T-cell (primary cell): ENCODE results near the gene MCCD1. TPM values are rescaled to one million over a fixed set of nuclear protein-coding genes. Genes with fewer than 3 reads are reported as not detected.

Source experiments
- ATAC-seq, 4 experiments: fragments of 200-7000 bp in 3 of 4; fragments of 150-1000 bp in 1 of 4; cut with Tn5 transposase; replicated peaks in 1 of 4; 1 replicate in 3 of 4; 2 replicates in 1 of 4; pipeline ENCODE4 v1.10.0; 2021; ENCODE audit warnings: moderate library complexity in 3 of 4, mild to moderate bottlenecking in 2 of 4, moderate number of reproducible peaks in 1 of 4
- CTCF ChIA-PET, 2 donors: fragments of 300-600 bp; sonication (Branson Sonifier 250); formaldehyde crosslinking; loops; one replicate each; lab custom pipeline; 2022; ENCODE audit warnings: antibody characterized with exemption in 2 of 2; lab: Charles Lee
- POLR2A ChIA-PET, 2 donors: fragments of 300-600 bp; sonication (Branson Sonifier 250); formaldehyde crosslinking; loops; one replicate each; lab custom pipeline; 2022; ENCODE audit warnings: antibody characterized with exemption in 2 of 2; lab: Charles Lee
- DNase-seq, 35 experiments: peaks; one replicate each; pipeline versions ENCODE4 v3.0.0 to v3.0.0-alpha.2; 2013 to 2023
- H3K27ac ChIP-seq: one replicate; pipeline ENCODE4 v1.5.1; 2013; ENCODE audit warnings: low read length
- H3K27me3 ChIP-seq, 2 experiments: replicated peaks in 1 of 2; 1 replicate in 1 of 2; 2 replicates in 1 of 2; pipeline versions ENCODE4 v1.6.1 to v1.7.0; 2013; ENCODE audit warnings: low read length in 1 of 2, mixed read lengths in 1 of 2; ENCODE audit not compliant: control insufficient read depth in 2 of 2, insufficient read depth in 2 of 2; ENCODE audit errors: extremely low read depth in 1 of 2
- H3K36me3 ChIP-seq, 2 donors: 1 replicate in 1 of 2; 2 replicates in 1 of 2; pipeline versions ENCODE4 v1.6.1 to v1.7.0; 2013; ENCODE audit warnings: low read length in 1 of 2; ENCODE audit not compliant: control insufficient read depth in 2 of 2, insufficient read depth in 1 of 2; ENCODE audit errors: extremely low read depth in 1 of 2
- H3K4me1 ChIP-seq, 2 experiments: 1 replicate in 1 of 2; 2 replicates in 1 of 2; pipeline versions ENCODE4 v1.6.1 to v1.7.0; 2013; ENCODE audit warnings: low read length in 2 of 2, mixed read lengths in 1 of 2; ENCODE audit not compliant: insufficient read depth in 2 of 2, control insufficient read depth in 1 of 2; ENCODE audit errors: extremely low read depth in 1 of 2
- H3K4me3 ChIP-seq, 2 donors: 1 replicate in 1 of 2; 2 replicates in 1 of 2; pipeline versions ENCODE4 v1.5.1 to v1.7.0; 2013; ENCODE audit warnings: mild to moderate bottlenecking in 2 of 2, low read length in 1 of 2, moderate library complexity in 1 of 2; ENCODE audit not compliant: control insufficient read depth in 1 of 2; ENCODE audit errors: extremely low read depth in 1 of 2
- H3K9me3 ChIP-seq: 2 replicates; pipeline ENCODE4 v1.7.0; 2013
- H3K27ac Mint-ChIP-seq, 2 donors: one replicate each; pipeline ENCODE4 v1.8.0; 2020 to 2021; ENCODE audit warnings: mild to moderate bottlenecking in 2 of 2, mixed read lengths in 2 of 2
- H3K27me3 Mint-ChIP-seq, 2 donors: one replicate each; pipeline ENCODE4 v1.8.0; 2021 to 2022; ENCODE audit warnings: mixed read lengths in 2 of 2
- H3K36me3 Mint-ChIP-seq: one replicate; pipeline ENCODE4 v1.8.0; 2021; ENCODE audit warnings: mixed read lengths
- H3K4me1 Mint-ChIP-seq, 3 donors: one replicate each; pipeline ENCODE4 v1.8.0; 2020 to 2022; ENCODE audit warnings: mixed read lengths in 3 of 3, mild to moderate bottlenecking in 1 of 3
- H3K4me3 Mint-ChIP-seq, 3 donors: one replicate each; pipeline ENCODE4 v1.8.0; 2020 to 2022; ENCODE audit warnings: mild to moderate bottlenecking in 3 of 3, mixed read lengths in 3 of 3, moderate library complexity in 3 of 3
- H3K9me3 Mint-ChIP-seq, 3 donors: one replicate each; pipeline ENCODE4 v1.8.0; 2020 to 2022; ENCODE audit warnings: mixed read lengths in 3 of 3
- WGBS: methylation state at CpG from one replicate; pipeline ENCODE4 v1.1.5; 2013; ENCODE audit warnings: missing lambda C conversion rate; ENCODE audit not compliant: insufficient coverage; 5-methylcytosine and 5-hydroxymethylcytosine counted together
- total RNA-seq, 35 experiments: library from RNA in 6 of 35; stranded (reverse) in 6 of 35; fragments of 120-200 nt in 1 of 35; gene quantifications; one replicate each; pipeline versions ENCODE4 v1.2.1 to v1.2.4 and lab custom pipeline; 2013 to 2026

MCCD1 gene
- total RNA-seq, 5 donors from 2014 or later (not counting 1 experiment from before 2014, with no cell fraction given): not detected

DNA sequence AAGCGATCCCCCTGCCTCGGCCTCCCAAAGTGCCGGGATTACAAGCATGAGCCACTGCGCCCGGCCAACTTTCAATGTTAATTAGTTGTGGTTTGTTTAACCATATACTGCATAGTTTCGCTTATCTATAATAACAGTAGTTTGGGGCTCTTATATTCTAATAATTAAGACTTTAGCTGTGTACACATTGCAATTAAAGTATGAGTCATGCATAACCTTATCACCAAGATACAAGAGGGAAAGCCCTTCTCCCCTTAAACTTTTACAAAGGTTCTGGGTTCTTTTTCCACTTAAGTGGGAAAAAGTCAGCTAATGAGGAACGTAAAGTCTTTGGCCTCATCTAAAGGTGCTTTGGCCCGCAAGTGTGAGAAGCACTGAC, 3.2 kb upstream of the MCCD1 start:
- no peaks in the 10 kb centered on the region for H3K9me3 Mint-ChIP-seq
- H3K4me3 Mint-ChIP-seq: no peak overlapping the region
- POLR2A ChIA-PET: interaction anchor here in 1 of 2 donors (0.7 kb wide), 1 partner anchor 734 kb away, joined by 4 read pairs; no protein-coding TSS in a partner anchor
- no peaks in the 10 kb centered on the region for H3K4me1 ChIP-seq
- DNase-seq: no peak
- peaks cover 6 to 9% of the 10 kb centered on the region in 2 donors for H3K36me3 ChIP-seq
- no peak overlapping the region for H3K27ac ChIP-seq
- peaks cover 0 to 4% (median 0%) of the 10 kb centered on the region in 3 donors for H3K4me1 Mint-ChIP-seq
- peaks cover 6% of the 10 kb centered on the region for H3K36me3 Mint-ChIP-seq
- H3K4me3 ChIP-seq: no peak overlapping the region
- no peaks in the 10 kb centered on the region for H3K9me3 ChIP-seq
- 95% methylated on average over 2 of the region's 8 CpGs for WGBS
- no peaks in the 10 kb centered on the region for H3K27me3 Mint-ChIP-seq
- ATAC-seq: no peak
- H3K27me3 ChIP-seq: no peaks in the 10 kb centered on the region
- CTCF ChIA-PET: interaction anchor here in 1 of 2 donors (0.6 kb wide), 2 partner anchors 83 to 1011 kb away, joined by 3 read pairs; no protein-coding TSS in a partner anchor
- H3K27ac Mint-ChIP-seq: no peak overlapping the region

DNA sequence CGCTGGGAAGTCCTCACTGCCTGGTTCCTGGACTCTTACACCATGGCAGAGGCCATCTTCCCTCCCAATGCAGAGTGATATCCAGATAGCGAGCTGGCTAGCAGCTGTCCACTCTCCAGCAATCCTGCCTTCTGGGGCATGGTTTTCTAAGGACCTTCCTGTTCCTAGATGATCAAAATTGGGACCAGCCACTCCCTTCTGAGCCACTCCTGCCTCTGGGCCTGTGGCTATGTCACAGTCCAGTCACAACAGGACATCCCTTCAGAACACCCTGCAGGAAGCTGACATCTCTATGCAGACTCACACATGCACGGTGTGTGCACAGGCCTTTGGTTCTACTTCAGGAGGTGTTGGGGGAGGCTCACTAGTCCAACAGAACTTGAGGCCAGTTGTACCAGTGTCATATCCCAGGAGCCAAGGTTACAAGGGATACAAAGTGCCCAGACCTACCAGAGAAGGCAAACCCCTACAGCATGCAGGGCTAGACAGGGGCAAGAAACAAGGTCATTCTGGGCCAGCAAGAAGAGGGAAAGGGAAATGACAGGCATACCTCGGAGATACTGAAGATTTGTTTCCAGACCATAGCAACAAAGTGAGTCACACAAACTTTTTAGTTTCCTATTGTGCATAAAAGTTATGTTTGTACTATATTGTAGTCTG, 2.7 kb upstream of the MCCD1 start:
- CTCF ChIA-PET: interaction anchor here in 1 of 2 donors (0.6 kb wide), 1 partner anchor 1012 kb away, joined by 3 read pairs; no protein-coding TSS in a partner anchor

DNA sequence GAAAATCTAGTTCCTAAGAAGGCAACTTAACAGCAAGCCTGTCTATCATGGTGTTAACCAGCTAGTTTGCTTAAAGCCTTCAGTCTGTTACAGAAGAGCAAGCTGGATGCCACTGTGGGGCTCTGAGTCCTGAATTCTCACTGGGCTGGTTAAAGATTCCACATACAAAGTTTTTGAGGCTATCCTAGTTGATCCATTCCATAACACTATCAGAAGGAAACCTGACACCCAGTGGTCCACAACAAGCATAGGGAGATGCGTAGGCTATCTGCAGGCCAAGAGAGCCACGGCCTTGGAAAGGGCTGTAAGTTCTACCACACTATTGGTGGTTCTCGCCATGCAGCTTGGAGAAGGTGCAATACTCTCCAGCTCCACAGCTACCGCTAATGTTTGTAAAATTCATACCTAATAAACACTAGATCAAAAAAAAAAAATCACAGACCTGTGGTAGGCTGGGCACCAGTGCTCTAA, 420 bp upstream of the MCCD1 start:
- ChIA-PET CTCF (no interaction called here), POLR2A (interaction anchor here in 1 of 2 donors (0.7 kb wide), 1 partner anchor 12 kb away, joined by 6 read pairs; no protein-coding TSS in a partner anchor)
- peaks cover 27% of the 10 kb centered on the region for H3K36me3 Mint-ChIP-seq
- no peak overlapping the region for H3K27ac ChIP-seq
- peaks cover 6 to 11% (median 7%) of the 10 kb centered on the region in 3 donors for H3K4me1 Mint-ChIP-seq
- DNase-seq: no peak
- peaks cover 12 to 37% of the 10 kb centered on the region in 2 donors for H3K36me3 ChIP-seq
- H3K27ac Mint-ChIP-seq: peak overlapping the region; percentile 4 to 21
- H3K4me3 Mint-ChIP-seq: no peak overlapping the region
- ATAC-seq: peak in 2 of 4 experiments; percentile 16 to 20
- no peaks in the 10 kb centered on the region for H3K27me3 Mint-ChIP-seq
- H3K9me3 Mint-ChIP-seq: no peaks in the 10 kb centered on the region
- 100% methylated on average over 1 of the region's 4 CpGs for WGBS
- no peak overlapping the region for H3K4me3 ChIP-seq
- H3K27me3 ChIP-seq: no peaks in the 10 kb centered on the region
- no peaks in the 10 kb centered on the region for H3K9me3 ChIP-seq
- no peaks in the 10 kb centered on the region for H3K4me1 ChIP-seq

More for the DNA sequence above, 2.7 kb upstream of the MCCD1 start:
- H3K9me3 ChIP-seq: no peaks in the 10 kb centered on the region
- H3K4me3 ChIP-seq: no peak overlapping the region
- no peaks in the 10 kb centered on the region for H3K9me3 Mint-ChIP-seq
- 96% methylated on average over 2 of the region's 4 CpGs for WGBS
- peak overlapping the region in 1 of 2 donors; percentile 25 for H3K27ac Mint-ChIP-seq
- ATAC-seq: no peak
- peaks cover 12% of the 10 kb centered on the region for H3K36me3 Mint-ChIP-seq
- DNase-seq: no peak
- no peak overlapping the region for H3K4me3 Mint-ChIP-seq
- H3K4me1 Mint-ChIP-seq: peaks cover 0 to 6% (median 0%) of the 10 kb centered on the region in 3 donors
- H3K27ac ChIP-seq: no peak overlapping the region
- no peaks in the 10 kb centered on the region for H3K4me1 ChIP-seq
- POLR2A ChIA-PET: no interaction called here
- no peaks in the 10 kb centered on the region for H3K27me3 ChIP-seq
- H3K27me3 Mint-ChIP-seq: no peaks in the 10 kb centered on the region
- H3K36me3 ChIP-seq: peaks cover 10 to 14% of the 10 kb centered on the region in 2 donors

DNA sequence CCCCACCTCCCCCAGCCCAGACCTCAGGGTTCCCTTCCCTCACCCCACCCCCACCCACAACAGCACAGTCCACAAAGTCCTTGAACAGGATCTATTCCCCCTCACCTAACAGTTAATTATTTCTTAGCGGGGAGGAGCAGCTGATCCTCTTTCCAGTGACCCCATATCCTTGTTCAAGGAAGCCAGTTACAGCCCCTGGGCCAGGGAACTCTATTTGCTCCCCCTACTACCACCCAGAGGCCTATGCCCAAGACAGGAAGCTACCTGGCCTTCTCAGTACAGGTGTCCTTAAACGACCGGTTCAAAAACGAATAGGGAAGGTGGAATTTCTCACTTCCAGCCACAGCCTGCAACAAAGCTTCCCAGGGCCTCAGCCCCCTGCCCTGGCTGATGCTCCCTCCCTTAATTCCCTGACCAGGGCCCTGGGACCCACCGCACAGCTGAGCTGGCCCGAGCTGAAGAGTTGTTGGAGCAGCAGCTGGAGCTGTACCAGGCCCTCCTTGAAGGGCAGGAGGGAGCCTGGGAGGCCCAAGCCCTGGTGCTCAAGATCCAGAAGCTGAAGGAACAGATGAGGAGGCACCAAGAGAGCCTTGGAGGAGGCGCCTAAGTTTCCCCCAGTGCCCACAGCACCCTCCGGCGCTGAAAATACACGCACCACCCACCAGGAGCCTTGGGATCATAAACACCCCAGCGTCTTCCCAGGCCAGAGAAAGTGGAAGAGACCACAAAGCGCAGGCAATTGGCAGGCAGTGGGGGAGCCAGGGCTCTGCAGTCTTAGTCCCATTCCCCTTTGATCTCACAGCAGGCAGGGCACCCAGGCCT, 778 bp downstream of the MCCD1 start:
- Mint-ChIP-seq H3K4me3 (no peak overlapping the region), H3K9me3 (no peaks in the 10 kb centered on the region), H3K4me1 (peaks cover 7 to 13% (median 10%) of the 10 kb centered on the region in 3 donors), H3K27me3 (no peaks in the 10 kb centered on the region), H3K27ac (no peak overlapping the region), H3K36me3 (peaks cover 35% of the 10 kb centered on the region)
- ATAC-seq (peak in 3 of 4 experiments; percentile 16 to 23 (median 19)), DNase-seq (no peak)
- Histone ChIP-seq H3K4me3 (no peak overlapping the region), H3K27me3 (no peaks in the 10 kb centered on the region), H3K4me1 (peaks cover 0 to 3% of the 10 kb centered on the region in 2 experiments), H3K9me3 (no peaks in the 10 kb centered on the region), H3K36me3 (peaks cover 12 to 49% of the 10 kb centered on the region in 2 donors), H3K27ac (no peak overlapping the region)
- 68% methylated on average over 9 of the region's 12 CpGs for WGBS
- POLR2A ChIA-PET: no interaction called here
- CTCF ChIA-PET: no interaction called here

DNA sequence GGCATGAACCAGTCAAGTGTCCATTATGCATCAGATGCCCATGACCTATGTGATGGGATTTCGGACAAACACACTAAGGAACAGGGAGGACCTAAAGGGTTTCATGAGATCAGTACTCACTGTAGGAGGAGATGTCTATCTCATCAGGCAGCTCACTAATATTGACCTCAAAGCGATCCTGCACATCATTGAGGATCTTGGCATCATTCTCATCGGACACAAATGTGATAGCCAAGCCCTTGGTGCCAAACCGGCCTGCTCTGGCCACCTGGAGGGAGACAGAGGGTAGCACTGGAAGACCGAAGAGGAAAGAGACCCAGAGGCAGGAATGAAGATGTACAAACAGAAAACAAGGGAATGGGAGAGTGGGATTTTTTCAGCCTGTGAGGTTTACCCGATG, 1.9 kb downstream of the MCCD1 start:
- DNase-seq: no peak
- POLR2A ChIA-PET: no interaction called here

DNA sequence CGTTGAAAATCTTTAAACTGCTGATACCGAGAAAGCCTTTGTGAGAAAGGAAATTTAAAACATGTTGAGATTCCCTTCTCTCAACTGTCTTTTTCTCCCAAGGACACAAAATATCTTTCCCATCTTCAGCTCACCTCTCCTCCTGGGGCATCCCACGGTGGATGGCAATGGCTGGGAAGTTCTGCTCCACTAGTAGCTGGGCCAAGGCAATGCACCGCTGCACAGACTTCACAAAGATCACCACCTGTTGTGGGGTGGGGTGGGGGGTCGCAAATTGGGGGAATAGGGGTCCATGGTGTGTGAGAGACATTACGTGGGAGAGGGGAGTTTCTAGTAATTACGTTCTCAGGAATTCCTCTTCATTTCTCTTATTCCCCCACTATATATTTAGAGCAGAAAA, 2.4 kb downstream of the MCCD1 start:
- ChIA-PET CTCF (interaction anchor here in 1 of 2 donors (0.8 kb wide), 1 partner anchor 67 kb away, joined by 3 read pairs; no protein-coding TSS in a partner anchor), POLR2A (interaction anchor here in 1 of 2 donors (0.9 kb wide), 1 partner anchor 10 kb away, joined by 3 read pairs; the partner anchor contains the start of gene DDX39B)
- ATAC-seq: no peak
- Mint-ChIP-seq H3K9me3 (no peaks in the 10 kb centered on the region), H3K36me3 (peaks cover 51% of the 10 kb centered on the region), H3K27ac (no peak overlapping the region), H3K27me3 (no peaks in the 10 kb centered on the region), H3K4me3 (no peak overlapping the region), H3K4me1 (peaks cover 13 to 21% (median 16%) of the 10 kb centered on the region in 3 donors)
- Histone ChIP-seq H3K27ac (no peak overlapping the region), H3K4me3 (no peak overlapping the region), H3K4me1 (peaks cover 0 to 4% of the 10 kb centered on the region in 2 experiments), H3K9me3 (no peaks in the 10 kb centered on the region), H3K27me3 (no peaks in the 10 kb centered on the region), H3K36me3 (peaks cover 12 to 65% of the 10 kb centered on the region in 2 donors)
- no CpG with 5 or more reads among the region's 7 CpGs for WGBS
- DNase-seq: no peak

More for the DNA sequence above, 1.9 kb downstream of the MCCD1 start:
- no peak for ATAC-seq
- peaks cover 46% of the 10 kb centered on the region for H3K36me3 Mint-ChIP-seq
- Histone ChIP-seq H3K27ac (no peak overlapping the region), H3K27me3 (no peaks in the 10 kb centered on the region), H3K9me3 (no peaks in the 10 kb centered on the region), H3K4me1 (peaks cover 0 to 4% of the 10 kb centered on the region in 2 experiments), H3K36me3 (peaks cover 12 to 60% of the 10 kb centered on the region in 2 donors), H3K4me3 (no peak overlapping the region)
- H3K4me3 Mint-ChIP-seq: no peak overlapping the region
- no peaks in the 10 kb centered on the region for H3K9me3 Mint-ChIP-seq
- CTCF ChIA-PET: no interaction called here
- no peaks in the 10 kb centered on the region for H3K27me3 Mint-ChIP-seq
- H3K27ac Mint-ChIP-seq: no peak overlapping the region
- H3K4me1 Mint-ChIP-seq: peaks cover 10 to 19% (median 11%) of the 10 kb centered on the region in 3 donors
- 90% methylated on average over 5 of the region's 6 CpGs for WGBS
